GM12878 (cell line): ENCODE results near the gene TGIF2. TPM values are rescaled to one million over a fixed set of nuclear protein-coding genes. Genes with fewer than 3 reads are reported as not detected.
A peak's percentile ranks its signal among the peaks of the same experiment; 100 is the strongest.

ENCODE experiments used
- CHD2 ChIP-seq: IDR thresholded peaks from 2 replicates; pipeline ENCODE4 v1.6.1; 2011; ENCODE audit warnings: low read depth, low read length, improper control_type of control experiment, borderline replicate concordance
- E2F4 ChIP-seq: IDR thresholded peaks from 2 replicates; pipeline ENCODE4 v1.6.1; 2012; ENCODE audit warnings: low read depth, low read length, improper control_type of control experiment
- FOS ChIP-seq: IDR thresholded peaks from 3 replicates; pipeline ENCODE4 v1.6.1; 2011; ENCODE audit warnings: borderline replicate concordance; ENCODE audit not compliant: insufficient read length; ENCODE audit errors: extremely low read depth
- IRF3 ChIP-seq: fragments of 450-650 bp; IDR thresholded peaks from 2 replicates; pipeline ENCODE4 v1.6.1; 2014; ENCODE audit warnings: mild to moderate bottlenecking
- KDM1A ChIP-seq: fragments of 200-600 bp; sonication (generic); IDR thresholded peaks from 2 replicates; pipeline ENCODE4 v1.6.1; 2016; ENCODE audit warnings: borderline replicate concordance
- MAX ChIP-seq: IDR thresholded peaks from 2 replicates; pipeline ENCODE4 v1.6.1; 2012; ENCODE audit warnings: low read depth, low read length, improper control_type of control experiment
- MEF2A ChIP-seq: IDR thresholded peaks from 2 replicates; pipeline ENCODE4 v1.6.1; 2011; ENCODE audit warnings: low read depth, mild to moderate bottlenecking, low read length, moderate library complexity; ENCODE audit not compliant: insufficient read depth
- MTA3 ChIP-seq: IDR thresholded peaks from 2 replicates; pipeline ENCODE4 v1.6.1; 2012; ENCODE audit warnings: low read length, inconsistent platforms, borderline replicate concordance
- MYB ChIP-seq: fragments of 150-350 bp; IDR thresholded peaks from 2 replicates; pipeline ENCODE4 v1.6.1; 2014; ENCODE audit warnings: mild to moderate bottlenecking, low read depth, low read length, borderline replicate concordance
- NBN ChIP-seq: fragments of 450-650 bp; IDR thresholded peaks from 2 replicates; pipeline ENCODE4 v1.6.1; 2016
- NRF1 ChIP-seq: conservative IDR thresholded peaks from 2 replicates; pipeline ENCODE4 v1.6.1; 2011; ENCODE audit warnings: mild to moderate bottlenecking, low read depth, low read length, improper control_type of control experiment
- PAX8 ChIP-seq: fragments of 450-650 bp; IDR thresholded peaks from 2 replicates; pipeline ENCODE4 v1.6.1; 2017; ENCODE audit warnings: mild to moderate bottlenecking, moderate library complexity
- PKNOX1 ChIP-seq: fragments of 450-650 bp; IDR thresholded peaks from 2 replicates; pipeline ENCODE4 v1.6.1; 2016; ENCODE audit warnings: mild to moderate bottlenecking
- RFX5 ChIP-seq: IDR thresholded peaks from 2 replicates; pipeline ENCODE4 v1.6.1; 2011; ENCODE audit warnings: low read depth, low read length, improper control_type of control experiment
- SMARCA5 ChIP-seq: fragments of 450-650 bp; IDR thresholded peaks from 2 replicates; pipeline ENCODE4 v1.6.1; 2017; ENCODE audit warnings: mild to moderate bottlenecking
- SREBF2 ChIP-seq: IDR thresholded peaks from 2 replicates; pipeline ENCODE4 v1.6.1; 2012; ENCODE audit warnings: mild to moderate bottlenecking, low read length
- SRF ChIP-seq, 2 experiments: IDR thresholded peaks; 2 replicates each; pipeline ENCODE4 v1.6.1; 2011; ENCODE audit warnings: low read depth in 2 of 2, low read length in 2 of 2, mild to moderate bottlenecking in 1 of 2, moderate library complexity in 1 of 2
- STAT1 ChIP-seq: fragments of 450-650 bp; conservative IDR thresholded peaks from 2 replicates; pipeline ENCODE4 v1.6.1; 2014; ENCODE audit warnings: antibody characterized with exemption, mild to moderate bottlenecking
- TCF12 ChIP-seq: IDR thresholded peaks from 2 replicates; pipeline ENCODE4 v1.6.1; 2011; ENCODE audit warnings: low read depth, mild to moderate bottlenecking, low read length
- WRNIP1 ChIP-seq: IDR thresholded peaks from 2 replicates; pipeline ENCODE4 v1.6.1; 2011; ENCODE audit warnings: low read depth, low read length, improper control_type of control experiment, borderline replicate concordance
- YBX1 ChIP-seq: fragments of 450-650 bp; IDR thresholded peaks from 2 replicates; pipeline ENCODE4 v1.6.1; 2016; ENCODE audit warnings: antibody characterized with exemption
- ZZZ3 ChIP-seq: IDR thresholded peaks from 2 replicates; pipeline ENCODE4 v1.6.1; 2011; ENCODE audit warnings: low read depth; ENCODE audit not compliant: control insufficient read depth, insufficient read length
- polyA plus RNA-seq, 11 experiments: library from polyadenylated mRNA; depleted of rRNA in 4 of 11; unstranded in 6 of 11; stranded (reverse) in 5 of 11; fragments of >200 nt; fragmentation: Nextera tagmentation in 4 of 11; fragmentation: Illumina TruSeq in 1 of 11; extraction: Ambion mirVana in 4 of 11; extraction: Trizol in 1 of 11; gene quantifications; 1 replicate in 1 of 11; 2 replicates in 10 of 11; pipeline versions ENCODE4 v1.2.1 to v1.2.3, GENCODE V29; 2011 to 2016; ENCODE audit warnings: inconsistent platforms in 2 of 11, missing spikeins in 2 of 11, low read depth in 1 of 11
- total RNA-seq, 4 experiments: library from RNA; depleted of rRNA in 3 of 4; stranded (reverse); fragments of >200 nt in 3 of 4; fragmentation: Illumina TruSeq in 1 of 4; extraction: Trizol in 1 of 4; gene quantifications; 2 replicates each; pipeline versions ENCODE4 v1.2.1 to v1.2.3, GENCODE V29; 2013 to 2021
- TF ChIP-seq, protein P1 (sequence below): fragments of 450-650 bp; IDR thresholded peaks from 2 replicates; pipeline ENCODE4 v1.6.1; 2017; ENCODE audit warnings: antibody characterized with exemption, mild to moderate bottlenecking, moderate library complexity
- TF ChIP-seq, protein P2 (sequence below): IDR thresholded peaks from 2 replicates; pipeline ENCODE4 v1.6.1; 2012; ENCODE audit warnings: low read depth, low read length, improper control_type of control experiment

The TGIF2 gene
- total and polyA plus RNA-seq, 10 of the 15 experiments (the other 5 are each of a cell fraction or from before 2014, with no cell fraction given): 13.1 to 47.1 (median 36.6) TPM

DNA sequence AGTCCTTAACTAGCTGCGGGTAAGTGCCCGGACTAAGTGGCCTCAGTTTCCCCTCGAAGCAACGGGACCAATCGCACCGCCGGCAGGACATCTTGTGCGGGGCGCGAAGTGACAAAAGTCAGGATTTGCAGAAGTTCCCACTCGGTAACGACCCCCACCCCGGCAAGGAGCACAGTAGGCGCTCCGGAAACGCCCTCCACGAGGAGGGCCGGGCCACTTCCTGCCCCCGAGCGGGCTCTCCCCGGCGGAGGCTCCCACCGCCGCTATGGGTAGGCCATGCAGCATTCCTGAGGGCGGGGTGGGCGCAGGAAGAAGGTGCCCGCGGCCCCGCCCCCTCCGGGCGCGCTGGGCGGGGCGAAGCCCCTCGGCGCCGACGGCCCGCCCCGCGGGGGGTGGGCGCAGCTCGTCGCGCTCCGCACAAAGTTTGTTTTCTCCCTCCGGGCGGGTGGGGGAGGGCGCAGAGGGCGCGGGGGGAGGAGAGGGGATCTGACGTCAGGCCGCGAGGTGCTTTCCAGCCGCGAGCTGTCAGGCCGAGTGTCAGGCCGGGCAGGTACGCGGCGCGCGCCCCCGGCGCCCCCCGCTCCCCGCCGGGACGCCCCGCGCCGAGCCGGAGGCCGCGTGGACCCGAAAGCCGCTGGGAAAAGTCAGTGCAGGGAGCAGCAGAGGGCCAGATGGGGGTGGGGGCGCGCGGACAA lies at the start of gene TGIF2 (continued):
- TF ChIP-seq IRF3 (0 out of 2 replicates have a peak, but pooled peaks have one; percentile 15), KDM1A (no peak), MEF2A (0 out of 2 replicates have a peak, but pooled peaks have one; percentile 11), SMARCA5 (peak; percentile 46; the same call in 1 of the 2 replicates), TCF12 (0 out of 2 replicates have a peak, but pooled peaks have one; percentile 56), NBN (0 out of 2 replicates have a peak, but pooled peaks have one; percentile 27), MYB (no peak), E2F4 (no peak), ZZZ3 (no peak), STAT1 (no peak), SREBF2 (no peak), RFX5 (no peak), MTA3 (no peak; the same call in 1 of the 2 replicates), PAX8 (no peak), FOS (no peak), YBX1 (no peak), MAX (no peak), PKNOX1 (peak; percentile 8; the same call in 1 of the 2 replicates), CHD2 (no peak), WRNIP1 (no peak), NRF1 (no peak), SRF (IDR thresholded peaks at IDR 0.05; ENCODE audit: low read depth in 2 of 2, low read length in 2 of 2) (no peak; a peak in 1 of 4 replicates)
- TF ChIP-seq, protein P1, sequence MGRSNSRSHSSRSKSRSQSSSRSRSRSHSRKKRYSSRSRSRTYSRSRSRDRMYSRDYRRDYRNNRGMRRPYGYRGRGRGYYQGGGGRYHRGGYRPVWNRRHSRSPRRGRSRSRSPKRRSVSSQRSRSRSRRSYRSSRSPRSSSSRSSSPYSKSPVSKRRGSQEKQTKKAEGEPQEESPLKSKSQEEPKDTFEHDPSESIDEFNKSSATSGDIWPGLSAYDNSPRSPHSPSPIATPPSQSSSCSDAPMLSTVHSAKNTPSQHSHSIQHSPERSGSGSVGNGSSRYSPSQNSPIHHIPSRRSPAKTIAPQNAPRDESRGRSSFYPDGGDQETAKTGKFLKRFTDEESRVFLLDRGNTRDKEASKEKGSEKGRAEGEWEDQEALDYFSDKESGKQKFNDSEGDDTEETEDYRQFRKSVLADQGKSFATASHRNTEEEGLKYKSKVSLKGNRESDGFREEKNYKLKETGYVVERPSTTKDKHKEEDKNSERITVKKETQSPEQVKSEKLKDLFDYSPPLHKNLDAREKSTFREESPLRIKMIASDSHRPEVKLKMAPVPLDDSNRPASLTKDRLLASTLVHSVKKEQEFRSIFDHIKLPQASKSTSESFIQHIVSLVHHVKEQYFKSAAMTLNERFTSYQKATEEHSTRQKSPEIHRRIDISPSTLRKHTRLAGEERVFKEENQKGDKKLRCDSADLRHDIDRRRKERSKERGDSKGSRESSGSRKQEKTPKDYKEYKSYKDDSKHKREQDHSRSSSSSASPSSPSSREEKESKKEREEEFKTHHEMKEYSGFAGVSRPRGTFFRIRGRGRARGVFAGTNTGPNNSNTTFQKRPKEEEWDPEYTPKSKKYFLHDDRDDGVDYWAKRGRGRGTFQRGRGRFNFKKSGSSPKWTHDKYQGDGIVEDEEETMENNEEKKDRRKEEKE: no peak
- TF ChIP-seq, protein P2, sequence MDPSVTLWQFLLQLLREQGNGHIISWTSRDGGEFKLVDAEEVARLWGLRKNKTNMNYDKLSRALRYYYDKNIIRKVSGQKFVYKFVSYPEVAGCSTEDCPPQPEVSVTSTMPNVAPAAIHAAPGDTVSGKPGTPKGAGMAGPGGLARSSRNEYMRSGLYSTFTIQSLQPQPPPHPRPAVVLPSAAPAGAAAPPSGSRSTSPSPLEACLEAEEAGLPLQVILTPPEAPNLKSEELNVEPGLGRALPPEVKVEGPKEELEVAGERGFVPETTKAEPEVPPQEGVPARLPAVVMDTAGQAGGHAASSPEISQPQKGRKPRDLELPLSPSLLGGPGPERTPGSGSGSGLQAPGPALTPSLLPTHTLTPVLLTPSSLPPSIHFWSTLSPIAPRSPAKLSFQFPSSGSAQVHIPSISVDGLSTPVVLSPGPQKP: no peak
